Common myeloid progenitor, CD34-positive (primary cell): ENCODE measurements around the gene PTPRD.

Experiments
- CTCF ChIA-PET: fragments of 350-600 bp; sonication (Branson Sonifier 250); formaldehyde crosslinking; loops from one replicate; lab custom pipeline; 2021; ENCODE audit warnings: antibody characterized with exemption; lab: Charles Lee
- POLR2A ChIA-PET: fragments of 350-600 bp; sonication (Branson Sonifier 250); formaldehyde crosslinking; loops from one replicate; lab custom pipeline; 2021; ENCODE audit warnings: antibody characterized with exemption; lab: Charles Lee
- DNase-seq, 3 donors: peaks; one replicate each; pipeline versions ENCODE4 v3.0.0 to v3.0.0-alpha.2; 2013
- H3K27ac ChIP-seq, 2 experiments: 1 replicate in 1 of 2; 2 replicates in 1 of 2; pipeline ENCODE4 v1.7.0; 2013; ENCODE audit warnings: inconsistent platforms in 2 of 2, low read length in 2 of 2, mild to moderate bottlenecking in 2 of 2, low read depth in 1 of 2, moderate library complexity in 1 of 2; ENCODE audit not compliant: severe bottlenecking in 2 of 2, insufficient read depth in 1 of 2, poor library complexity in 1 of 2
- H3K27me3 ChIP-seq, 5 experiments: replicated peaks in 2 of 5; 1 replicate in 3 of 5; 2 replicates in 2 of 5; pipeline versions ENCODE4 v1.6.1 to v1.7.0; 2013; ENCODE audit warnings: low read length in 4 of 5, mild to moderate bottlenecking in 2 of 5, moderate library complexity in 2 of 5, inconsistent platforms in 1 of 5; ENCODE audit not compliant: insufficient read depth in 5 of 5, control insufficient read depth in 4 of 5
- H3K36me3 ChIP-seq, 4 experiments: 1 replicate in 2 of 4; 2 replicates in 2 of 4; pipeline versions ENCODE4 v1.6.1 to v1.7.0; 2013; ENCODE audit warnings: low read length in 3 of 4, control low read depth in 1 of 4, mild to moderate bottlenecking in 1 of 4; ENCODE audit not compliant: control insufficient read depth in 4 of 4, insufficient read depth in 4 of 4
- H3K4me1 ChIP-seq, 4 experiments: 1 replicate in 3 of 4; 2 replicates in 1 of 4; pipeline versions ENCODE4 v1.6.1 to v1.7.1; 2013; ENCODE audit warnings: low read length in 3 of 4, mild to moderate bottlenecking in 3 of 4, control low read depth in 1 of 4, inconsistent platforms in 1 of 4, moderate library complexity in 1 of 4; ENCODE audit not compliant: control insufficient read depth in 4 of 4, insufficient read depth in 4 of 4; ENCODE audit errors: control extremely low read depth in 1 of 4
- H3K4me3 ChIP-seq, 7 experiments: 1 replicate in 4 of 7; 2 replicates in 3 of 7; pipeline versions ENCODE4 v1.5.1 to v1.7.0; 2013; ENCODE audit warnings: mild to moderate bottlenecking in 7 of 7, low read length in 6 of 7, moderate library complexity in 6 of 7, inconsistent platforms in 2 of 7, low read depth in 2 of 7, control low read depth in 1 of 7; ENCODE audit not compliant: insufficient read depth in 4 of 7, control insufficient read depth in 1 of 7; ENCODE audit errors: extremely low read depth in 1 of 7
- H3K9me3 ChIP-seq, 5 experiments: 1 replicate in 4 of 5; 2 replicates in 1 of 5; pipeline versions ENCODE4 v1.6.1 to v1.7.1; 2013; ENCODE audit warnings: low read length in 4 of 5, mild to moderate bottlenecking in 2 of 5, inconsistent platforms in 1 of 5, low read depth in 1 of 5, moderate library complexity in 1 of 5; ENCODE audit not compliant: control insufficient read depth in 4 of 5, insufficient read depth in 2 of 5; ENCODE audit errors: control extremely low read depth in 1 of 5
- WGBS: methylation state at CpG from one replicate; pipeline ENCODE4 v1.1.5; 2013; ENCODE audit not compliant: insufficient coverage; 5-methylcytosine and 5-hydroxymethylcytosine counted together

PTPRD gene

GRCh38 chr9:10095208-10095607 lies 517.6 kb downstream of the PTPRD start:
- H3K4me1 ChIP-seq, result no peaks in the 10 kb centered on the region
- H3K36me3 ChIP-seq, result no peaks in the 10 kb centered on the region
- H3K9me3 ChIP-seq, result no peaks in the 10 kb centered on the region
- ChIA-PET POLR2A (no interaction called here), CTCF (no interaction called here)
- H3K27ac ChIP-seq, result no peak overlapping the region
- no peaks in the 10 kb centered on the region for H3K27me3 ChIP-seq
- DNase-seq, result no peak
- WGBS, result no CpG with 5 or more reads among the region's 1 CpG
- H3K4me3 ChIP-seq, result no peak overlapping the region

- DNase-seq, result no peak
- no CpG with 5 or more reads among the region's 3 CpGs for WGBS
- H3K27ac ChIP-seq, result no peak overlapping the region
- H3K4me1 ChIP-seq, result no peaks in the 10 kb centered on the region
- H3K9me3 ChIP-seq, result no peaks in the 10 kb centered on the region
- H3K27me3 ChIP-seq, result no peaks in the 10 kb centered on the region
- POLR2A ChIA-PET, result no interaction called here
- CTCF ChIA-PET, result no interaction called here
- H3K36me3 ChIP-seq, result no peaks in the 10 kb centered on the region
- no peak overlapping the region for H3K4me3 ChIP-seq
Observed at GRCh38 chr9:10094563-10094962, 518.2 kb downstream of the PTPRD start.

GRCh38 chr9:10080012-10080411 lies 532.8 kb downstream of the PTPRD start:
- POLR2A ChIA-PET, result no interaction called here
- DNase-seq, result no peak
- CTCF ChIA-PET, result no interaction called here
- no peaks in the 10 kb centered on the region for H3K9me3 ChIP-seq
- peaks cover 0 to under 1% (median 0%) of the 10 kb centered on the region in 4 experiments for H3K4me1 ChIP-seq
- H3K4me3 ChIP-seq, result no peak overlapping the region
- no peaks in the 10 kb centered on the region for H3K36me3 ChIP-seq
- H3K27ac ChIP-seq, result no peak overlapping the region
- no peaks in the 10 kb centered on the region for H3K27me3 ChIP-seq

- no peaks in the 10 kb centered on the region for H3K27me3 ChIP-seq
- CTCF ChIA-PET, result no interaction called here
- WGBS, result 85% methylated on average over 3 of the region's 7 CpGs
Observed at GRCh38 chr9:10079284-10079964, 533.4 kb downstream of the PTPRD start.

GRCh38 chr9:10071579-10071978 lies 541.2 kb downstream of the PTPRD start:
- Histone ChIP-seq H3K36me3 (no peaks in the 10 kb centered on the region), H3K4me3 (no peak overlapping the region), H3K27me3 (no peaks in the 10 kb centered on the region), H3K27ac (no peak overlapping the region), H3K4me1 (peaks cover 0 to 6% (median 1%) of the 10 kb centered on the region in 4 experiments), H3K9me3 (no peaks in the 10 kb centered on the region)
- no CpG with 5 or more reads among the region's 1 CpG for WGBS
- no peak for DNase-seq
- ChIA-PET CTCF (no interaction called here), POLR2A (no interaction called here)

More at GRCh38 chr9:10079284-10079964, 533.4 kb downstream of the PTPRD start:
- peaks cover 0 to 6% (median 0%) of the 10 kb centered on the region in 4 experiments for H3K4me1 ChIP-seq
- H3K4me3 ChIP-seq, result no peak overlapping the region
- H3K9me3 ChIP-seq, result no peaks in the 10 kb centered on the region
- DNase-seq, result no peak
- POLR2A ChIA-PET, result no interaction called here
- no peaks in the 10 kb centered on the region for H3K36me3 ChIP-seq
- H3K27ac ChIP-seq, result no peak overlapping the region

GRCh38 chr9:10062629-10063395 lies 550.0 kb downstream of the PTPRD start:
- no peaks in the 10 kb centered on the region for H3K4me1 ChIP-seq
- CTCF ChIA-PET, result interaction anchor here (1.3 to 1.5 kb wide), 3 partner anchors 10 to 54 kb away, joined by 3 read pairs; no protein-coding TSS in a partner anchor
- no peaks in the 10 kb centered on the region for H3K9me3 ChIP-seq
- no peaks in the 10 kb centered on the region for H3K36me3 ChIP-seq
- POLR2A ChIA-PET, result no interaction called here
- 100% methylated on average over 1 of the region's 3 CpGs for WGBS
- H3K27ac ChIP-seq, result no peak overlapping the region
- H3K27me3 ChIP-seq, result no peaks in the 10 kb centered on the region
- no peak for DNase-seq
- no peak overlapping the region for H3K4me3 ChIP-seq

- 82% methylated on average over 3 of the region's 3 CpGs for WGBS
- CTCF ChIA-PET, result interaction anchor here (0.7 to 1.0 kb wide), 3 partner anchors 10 to 62 kb away, joined by 3 to 4 read pairs (median 3); no protein-coding TSS in a partner anchor
- DNase-seq, result no peak
Observed at GRCh38 chr9:10059044-10059443, 553.8 kb downstream of the PTPRD start.

More at GRCh38 chr9:10059044-10059443, 553.8 kb downstream of the PTPRD start:
- Histone ChIP-seq H3K27ac (no peak overlapping the region), H3K9me3 (no peaks in the 10 kb centered on the region), H3K4me3 (no peak overlapping the region), H3K27me3 (no peaks in the 10 kb centered on the region), H3K36me3 (no peaks in the 10 kb centered on the region), H3K4me1 (no peaks in the 10 kb centered on the region)
- POLR2A ChIA-PET, result no interaction called here
